HG02642 (cell line): ENCODE data around the gene ARL4D.
"Not testable (repeated sequence)": the region's sequence is repeated elsewhere in the genome, so short reads cannot be mapped to it uniquely, and the experiment has no call there.

ENCODE experiments used
- ATAC-seq: cut with Tn5 transposase; IDR thresholded peaks from one replicate; pipeline ENCODE4 v1.9.1; 2021; ENCODE audit warnings: mild to moderate bottlenecking; ENCODE audit not compliant: unreplicated experiment, poor library complexity

Gene ARL4D, protein sequence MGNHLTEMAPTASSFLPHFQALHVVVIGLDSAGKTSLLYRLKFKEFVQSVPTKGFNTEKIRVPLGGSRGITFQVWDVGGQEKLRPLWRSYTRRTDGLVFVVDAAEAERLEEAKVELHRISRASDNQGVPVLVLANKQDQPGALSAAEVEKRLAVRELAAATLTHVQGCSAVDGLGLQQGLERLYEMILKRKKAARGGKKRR

DNA sequence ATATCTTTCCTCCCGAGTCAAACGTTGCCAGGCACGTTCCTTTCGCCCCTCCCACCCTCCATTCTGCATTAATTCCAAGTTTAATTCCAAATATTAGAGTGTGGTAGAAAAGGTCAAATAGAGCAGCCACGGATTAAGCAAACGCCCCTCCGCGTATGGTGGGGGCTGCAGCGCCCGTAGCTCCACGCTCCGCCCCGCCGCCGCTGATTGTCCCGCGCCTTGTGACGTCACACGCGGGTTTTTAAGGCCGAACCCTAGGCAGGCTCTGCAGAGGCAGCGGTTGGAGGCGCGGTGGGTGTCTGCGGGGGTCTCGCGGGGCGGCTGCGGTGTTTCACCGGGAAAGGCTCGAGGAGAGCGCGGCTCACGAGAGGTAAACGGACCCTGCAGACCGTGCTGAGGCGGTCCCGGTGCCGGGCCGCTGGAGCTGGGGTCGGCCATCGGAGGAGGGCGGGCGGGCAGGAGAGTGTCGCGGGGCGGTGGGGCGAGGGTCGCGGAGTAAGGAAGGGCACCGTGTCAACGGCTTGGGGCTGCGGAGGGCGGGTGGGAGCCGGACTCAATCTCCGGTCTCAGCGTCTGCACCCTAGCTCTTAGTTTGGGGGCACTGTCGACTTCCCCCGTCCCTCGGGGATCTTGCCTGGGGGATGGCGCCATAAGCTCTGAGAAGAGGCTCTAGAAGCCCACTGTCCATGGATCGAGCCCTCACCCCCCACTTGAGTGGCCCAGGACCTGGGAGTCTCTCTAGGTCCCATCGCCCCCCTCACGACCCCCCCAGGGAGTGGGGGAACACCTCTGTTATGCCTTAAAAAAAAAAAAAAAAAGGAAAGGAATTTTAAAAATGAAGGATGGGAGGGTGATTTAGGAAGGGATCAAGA lies at the start of gene ARL4D:
Gene ARL4D, plus strand, starts transcription at position 270 of the 872 bp plus-strand sequence. CDS start 740 bp downstream, outside the sequence.
- peak; percentile 63 for ATAC-seq

DNA sequence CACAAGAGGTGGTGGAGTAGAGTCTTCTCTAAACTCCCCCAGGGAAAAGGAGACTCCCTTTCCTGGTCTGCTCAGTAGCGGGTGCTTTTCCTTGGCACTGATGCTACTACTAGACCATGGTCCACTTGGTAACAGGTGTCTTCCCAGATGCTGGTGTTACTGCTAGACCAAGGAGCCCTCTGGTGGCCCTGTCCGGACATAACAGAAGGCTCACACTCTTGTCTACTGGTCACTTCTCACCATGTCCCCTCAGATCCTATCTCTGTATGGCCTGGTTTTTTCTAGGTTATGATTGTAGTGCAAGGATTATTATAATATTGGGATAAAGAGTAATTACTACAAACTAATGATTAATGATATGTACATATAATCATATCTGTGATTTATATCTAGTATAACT lies 49.7 kb upstream of the ARL4D start:
- no peak for ATAC-seq

DNA sequence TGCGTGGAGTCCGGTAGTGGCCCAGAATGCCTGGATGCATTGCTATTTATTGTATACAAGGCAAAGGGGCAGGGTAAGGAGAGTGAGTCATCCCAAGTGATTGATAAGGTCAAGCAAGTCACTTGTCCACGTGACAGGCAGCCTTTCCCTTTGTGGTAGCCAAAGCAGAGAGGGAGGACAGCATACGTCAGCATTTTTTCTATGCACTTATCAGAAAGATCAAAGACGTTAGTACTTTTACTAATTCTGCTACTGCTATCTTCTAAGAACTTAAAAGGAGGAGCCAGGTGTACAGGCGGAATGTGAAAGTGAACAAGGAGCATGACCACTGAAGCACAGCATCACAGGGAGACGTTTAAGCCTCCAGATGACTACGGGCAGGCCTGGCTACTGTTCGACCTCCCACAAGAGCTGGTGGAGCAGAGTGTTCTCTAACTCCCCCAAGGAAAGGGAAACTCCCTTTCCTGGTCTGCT lies 47.9 kb upstream of the ARL4D start:
- no peak for ATAC-seq

DNA sequence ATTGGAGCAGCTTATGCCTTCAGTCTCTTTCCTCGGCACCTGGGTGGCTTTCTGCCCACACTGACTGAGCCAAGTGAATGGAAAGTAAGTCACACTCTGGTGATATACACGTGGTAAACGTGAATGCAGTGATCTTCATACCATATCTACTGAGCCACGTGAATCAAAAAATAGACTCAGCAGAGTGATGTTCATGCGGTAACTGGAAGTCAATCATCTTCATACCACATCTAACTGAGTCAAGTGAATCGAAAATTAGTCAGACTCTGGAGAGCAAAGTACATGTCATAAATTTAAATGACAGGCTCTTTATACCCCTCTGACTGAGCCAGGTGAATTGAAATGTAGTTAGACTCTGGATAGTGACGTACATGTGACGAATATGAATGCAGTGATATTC lies 47.1 kb upstream of the ARL4D start:
- ATAC-seq = no peak

DNA sequence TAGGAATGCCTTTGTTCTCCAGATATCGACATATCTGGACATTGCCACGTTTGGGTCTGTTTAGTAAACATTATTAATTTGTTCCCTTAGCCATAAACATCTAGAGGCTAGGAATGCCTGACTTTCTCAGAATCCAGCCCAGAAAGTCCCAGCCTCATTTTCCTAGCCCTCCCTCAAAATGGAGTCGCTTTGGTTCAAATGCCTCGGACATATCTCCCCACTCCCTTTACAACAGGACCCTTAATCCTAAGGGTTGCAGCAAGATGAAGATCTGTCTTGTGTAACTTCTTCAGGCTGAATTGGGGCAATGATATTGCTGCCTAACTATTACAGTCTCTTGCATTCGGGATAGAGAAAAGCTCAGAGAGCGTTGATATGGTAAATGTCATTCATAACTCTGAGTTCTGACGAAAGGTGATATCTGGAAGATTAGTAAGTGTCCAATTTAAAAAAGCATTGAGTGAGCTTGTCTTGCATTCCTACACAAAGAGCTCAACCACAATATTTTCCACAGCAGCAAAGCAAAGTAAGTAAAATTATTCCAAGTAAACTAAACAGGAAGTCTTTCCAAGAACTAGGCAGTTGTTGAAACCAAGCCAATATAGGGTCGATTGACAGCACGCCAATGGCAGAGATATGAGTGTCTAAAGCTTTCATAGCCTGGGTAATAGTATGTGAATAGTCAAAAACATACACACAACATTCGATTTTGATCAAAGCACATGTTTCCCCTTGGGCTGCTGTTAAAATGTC lies 46.0 kb upstream of the ARL4D start:
- ATAC-seq = no peak

DNA sequence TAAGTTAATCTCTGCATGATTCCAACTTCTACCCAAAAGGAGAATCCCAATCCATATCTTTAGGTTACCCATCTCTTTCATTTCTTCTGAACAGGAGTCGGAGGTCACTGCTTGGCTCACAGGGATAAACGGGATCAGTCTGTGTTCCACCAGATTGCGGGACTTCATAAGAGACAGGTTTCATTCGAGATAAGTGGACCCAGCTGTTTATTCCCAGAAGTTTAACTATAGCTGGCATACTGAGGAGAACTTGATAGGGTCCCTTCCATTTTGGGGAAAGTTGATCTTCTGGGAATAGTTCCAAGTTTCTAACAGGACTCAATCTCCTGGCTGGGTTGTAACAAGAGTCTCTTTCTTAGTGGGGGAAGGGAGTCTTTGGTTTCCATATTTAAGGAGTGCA lies 45.4 kb upstream of the ARL4D start:
- ATAC-seq = no peak

DNA sequence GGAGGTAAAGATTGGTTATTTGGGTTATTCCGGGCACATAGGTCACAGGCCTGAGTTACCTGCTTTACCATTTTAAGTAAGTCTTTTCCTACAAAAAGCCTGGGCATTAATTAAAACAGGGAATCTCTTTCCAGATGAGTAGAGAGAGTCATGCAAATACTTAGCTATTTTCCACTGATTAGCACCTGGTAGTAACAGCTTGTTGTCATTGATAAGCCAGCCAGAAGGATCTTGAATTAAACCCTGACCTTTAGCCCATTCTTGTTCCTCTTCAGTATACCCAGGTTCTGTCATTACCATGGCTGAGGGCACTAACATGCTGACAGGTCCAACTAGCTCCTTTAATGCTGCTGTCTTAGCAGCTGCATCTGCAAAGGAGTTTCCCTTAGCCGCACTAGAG lies 44.4 kb upstream of the ARL4D start:
- ATAC-seq = no peak

DNA sequence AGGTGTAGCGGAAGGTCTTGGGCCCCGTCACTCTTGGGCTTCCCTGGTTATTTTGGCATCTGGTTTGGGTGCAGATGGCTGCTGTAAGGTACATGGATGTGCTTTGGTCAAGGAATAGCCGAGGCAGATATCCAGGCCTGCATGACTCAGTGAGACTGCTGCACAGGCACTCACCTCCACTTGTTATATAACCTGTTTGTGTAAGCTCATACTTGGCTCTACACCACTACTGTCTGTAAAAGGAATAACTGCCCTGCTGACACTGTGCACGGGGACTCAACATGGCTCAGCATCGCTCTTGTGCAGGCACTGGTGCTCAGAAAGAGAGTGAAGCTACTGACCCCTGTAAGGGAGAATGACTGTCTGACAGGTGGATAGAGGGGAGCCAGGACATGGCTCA lies 42.3 kb upstream of the ARL4D start:
- no peak for ATAC-seq

DNA sequence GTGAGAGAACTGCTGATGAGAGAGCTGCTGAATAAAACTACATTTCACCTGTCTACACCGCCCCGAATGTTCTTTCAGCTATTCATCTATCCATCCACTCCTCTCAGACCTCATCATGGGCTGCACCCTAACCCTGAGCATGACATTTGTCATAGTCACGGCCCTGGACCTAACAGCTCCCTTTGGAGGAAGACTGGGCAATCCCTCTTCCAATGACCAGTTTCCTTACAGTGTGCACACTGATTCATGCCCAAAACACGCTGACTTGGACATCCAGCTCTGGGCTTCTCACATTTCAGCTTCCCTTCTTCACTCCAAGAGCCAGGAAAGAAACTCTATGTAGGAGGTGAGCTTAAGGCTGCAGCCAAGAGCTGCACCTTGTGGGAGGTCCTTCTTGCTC lies 41.8 kb upstream of the ARL4D start:
- no peak for ATAC-seq

DNA sequence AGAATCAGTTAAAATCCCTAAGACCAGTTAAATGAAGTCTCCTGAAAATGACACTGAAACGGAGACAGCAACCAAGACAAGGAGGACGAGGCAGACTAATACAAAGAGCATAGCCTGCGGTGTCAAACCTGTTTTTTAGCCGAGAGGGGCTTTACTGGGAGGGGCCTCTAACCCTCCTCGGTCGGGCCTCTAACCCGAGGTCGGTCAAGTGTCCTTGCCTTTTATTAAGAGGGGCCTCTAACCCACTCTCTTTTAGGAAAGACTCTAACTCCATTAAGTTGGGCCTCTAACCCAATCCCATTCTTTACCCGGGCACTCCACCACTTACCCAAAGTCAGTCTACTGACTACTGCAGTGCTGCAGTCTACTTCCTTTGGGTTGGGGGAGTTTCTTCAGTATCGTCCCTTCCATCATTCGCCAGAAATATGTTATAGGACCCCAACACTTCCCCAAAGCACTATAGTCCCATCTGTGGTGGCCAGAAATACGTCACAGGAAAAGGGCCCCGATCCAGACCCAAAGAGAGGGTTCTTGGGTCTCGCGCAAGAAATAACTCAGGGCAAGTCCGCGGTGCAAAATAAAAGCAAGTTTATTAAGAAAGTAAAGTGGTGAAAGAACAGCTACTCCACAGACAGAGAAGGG lies 39.2 kb upstream of the ARL4D start:
- ATAC-seq = no peak

DNA sequence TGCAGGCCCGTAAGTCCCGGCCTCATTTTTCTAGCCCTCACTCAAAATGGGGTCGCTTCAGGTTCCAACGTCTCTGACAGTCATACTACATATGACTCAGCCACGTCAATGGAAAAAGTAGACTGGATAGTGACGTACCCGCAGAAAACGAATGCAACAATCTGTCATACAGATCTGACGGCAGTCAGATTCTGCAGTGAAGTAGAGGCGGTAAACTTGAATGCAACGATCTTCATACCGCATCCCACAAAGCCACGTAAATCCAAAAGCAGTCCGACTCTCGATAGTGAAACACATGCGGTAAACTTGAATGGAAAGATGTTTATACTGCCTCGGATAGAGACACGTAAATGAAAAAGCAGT lies 38.4 kb upstream of the ARL4D start:
- peak; percentile 15 for ATAC-seq

DNA sequence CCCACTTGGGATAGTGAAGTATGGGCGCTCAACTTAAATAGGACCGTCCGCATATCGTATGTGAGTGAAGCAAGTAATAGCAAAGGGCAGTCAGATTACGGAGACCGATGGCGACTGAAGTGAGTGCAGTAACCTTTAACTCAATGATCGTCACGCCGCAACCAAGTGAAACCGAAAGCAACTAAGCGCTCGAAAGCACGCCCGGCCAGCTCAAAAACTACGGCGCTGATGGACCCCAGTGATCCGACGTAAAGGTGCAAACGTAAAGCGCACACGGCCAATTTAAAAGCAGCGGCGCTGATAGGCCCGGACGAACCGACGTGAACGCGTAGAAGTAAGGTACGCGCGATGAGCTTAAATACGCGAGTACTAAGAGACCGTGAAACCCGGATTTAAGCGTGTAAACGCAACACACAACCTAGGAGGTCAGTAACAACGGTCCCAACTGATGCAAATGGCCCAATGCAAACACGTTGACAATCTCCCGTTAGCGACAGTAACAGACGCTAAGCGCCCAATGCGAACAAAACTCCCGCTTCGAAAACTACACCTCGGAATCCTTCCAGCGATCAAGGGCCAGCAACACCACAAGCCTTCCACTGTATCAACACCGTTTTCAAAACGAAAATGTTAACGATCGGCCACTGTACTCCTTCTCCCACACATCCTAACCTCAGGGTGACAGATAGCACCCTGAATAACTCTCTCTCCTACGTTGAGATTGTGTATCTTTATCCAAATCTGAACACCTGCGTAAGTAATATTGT lies 37.9 kb upstream of the ARL4D start:
- ATAC-seq = peak; percentile 73

DNA sequence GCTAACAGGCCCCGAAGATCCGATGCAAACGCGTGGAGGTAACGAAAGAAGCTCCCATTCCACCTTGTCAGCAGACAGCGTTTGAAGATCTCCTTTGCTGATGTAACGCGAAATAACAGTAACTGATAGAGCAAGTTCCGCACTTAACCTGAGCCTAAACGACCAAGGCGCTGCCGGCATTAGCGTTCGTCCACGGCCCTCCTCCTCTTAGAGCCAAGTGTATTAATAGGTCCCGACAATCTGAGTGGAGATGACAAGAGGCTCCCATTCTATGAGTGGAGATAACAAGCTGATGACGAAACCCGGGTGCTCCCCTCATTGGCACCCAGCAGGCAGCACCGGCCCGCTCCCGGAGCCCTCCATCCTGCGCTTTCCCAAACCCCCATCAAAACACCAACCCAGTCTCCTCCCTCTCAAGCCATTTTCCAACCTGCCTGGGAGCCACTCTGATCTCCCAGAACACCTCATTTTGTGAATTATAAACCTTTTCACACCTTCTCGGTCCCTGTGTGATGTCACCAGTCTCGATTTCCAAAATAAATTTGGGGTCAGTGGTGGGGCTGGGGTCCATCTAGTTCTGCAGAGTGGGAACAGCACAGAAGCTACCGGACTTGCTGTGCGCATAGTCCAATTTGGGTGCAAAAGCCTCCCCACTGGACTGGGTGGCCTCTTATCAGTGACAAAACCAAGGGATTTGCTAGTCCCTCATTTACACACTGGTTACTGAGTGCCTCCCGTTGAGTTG lies 35.4 kb upstream of the ARL4D start:
- no peak for ATAC-seq

DNA sequence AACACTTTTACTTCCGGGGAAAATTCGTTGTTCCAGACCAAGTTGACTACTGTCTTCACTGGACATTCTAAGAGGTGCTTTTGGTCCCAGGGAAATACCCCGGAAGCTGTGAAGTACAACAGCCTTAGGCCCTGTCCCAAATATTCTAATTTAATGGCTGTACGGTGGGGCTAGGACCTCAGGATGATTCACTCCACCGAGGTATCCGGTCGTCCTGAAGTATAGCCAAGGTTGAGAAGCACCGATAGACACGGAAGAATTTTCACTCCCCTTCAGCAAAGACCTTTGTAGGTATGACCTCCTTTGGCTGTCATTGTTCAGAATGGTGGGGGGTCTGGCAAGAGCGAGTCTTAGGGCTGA lies 34.9 kb upstream of the ARL4D start:
- no peak for ATAC-seq

DNA sequence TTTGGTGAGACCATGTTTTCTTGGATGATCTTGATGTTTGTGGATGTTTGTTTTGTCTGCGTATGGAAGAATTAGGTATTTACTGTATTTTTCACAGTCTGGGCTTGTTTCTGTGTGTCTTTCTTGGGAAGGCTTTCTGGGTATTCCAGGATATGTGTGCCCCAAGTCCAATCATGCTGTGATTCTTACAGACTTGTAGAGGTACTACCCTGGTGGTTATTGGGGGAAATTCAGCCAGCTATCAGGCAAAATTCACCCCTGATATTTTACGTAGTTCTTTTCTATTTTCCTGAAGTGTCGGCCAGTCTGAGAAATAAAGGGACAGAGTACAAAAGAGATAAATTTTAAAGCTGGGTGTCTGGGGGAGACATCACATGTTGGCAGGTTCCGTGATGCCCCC lies 33.4 kb upstream of the ARL4D start:
- ATAC-seq = no peak

DNA sequence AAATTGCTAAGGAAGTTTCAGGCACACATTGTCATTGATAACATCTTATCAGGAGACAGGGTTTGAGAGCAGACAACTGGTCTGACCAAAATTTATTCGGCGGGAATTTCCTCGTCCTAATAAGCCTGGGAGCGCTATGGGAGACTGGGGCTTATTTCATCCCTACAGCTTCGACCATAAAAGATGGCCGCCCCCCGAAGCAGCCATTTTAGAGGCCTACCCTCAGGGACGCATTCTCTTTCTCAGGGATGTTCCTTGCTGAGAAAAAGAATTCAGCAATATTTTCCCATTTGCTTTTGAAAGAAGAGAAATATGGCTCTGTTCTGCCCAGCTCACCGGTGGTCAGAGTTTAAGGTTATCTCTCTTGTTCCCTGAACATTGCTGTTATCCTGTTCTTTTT lies 32.9 kb upstream of the ARL4D start:
- not testable (repeated sequence) for ATAC-seq

DNA sequence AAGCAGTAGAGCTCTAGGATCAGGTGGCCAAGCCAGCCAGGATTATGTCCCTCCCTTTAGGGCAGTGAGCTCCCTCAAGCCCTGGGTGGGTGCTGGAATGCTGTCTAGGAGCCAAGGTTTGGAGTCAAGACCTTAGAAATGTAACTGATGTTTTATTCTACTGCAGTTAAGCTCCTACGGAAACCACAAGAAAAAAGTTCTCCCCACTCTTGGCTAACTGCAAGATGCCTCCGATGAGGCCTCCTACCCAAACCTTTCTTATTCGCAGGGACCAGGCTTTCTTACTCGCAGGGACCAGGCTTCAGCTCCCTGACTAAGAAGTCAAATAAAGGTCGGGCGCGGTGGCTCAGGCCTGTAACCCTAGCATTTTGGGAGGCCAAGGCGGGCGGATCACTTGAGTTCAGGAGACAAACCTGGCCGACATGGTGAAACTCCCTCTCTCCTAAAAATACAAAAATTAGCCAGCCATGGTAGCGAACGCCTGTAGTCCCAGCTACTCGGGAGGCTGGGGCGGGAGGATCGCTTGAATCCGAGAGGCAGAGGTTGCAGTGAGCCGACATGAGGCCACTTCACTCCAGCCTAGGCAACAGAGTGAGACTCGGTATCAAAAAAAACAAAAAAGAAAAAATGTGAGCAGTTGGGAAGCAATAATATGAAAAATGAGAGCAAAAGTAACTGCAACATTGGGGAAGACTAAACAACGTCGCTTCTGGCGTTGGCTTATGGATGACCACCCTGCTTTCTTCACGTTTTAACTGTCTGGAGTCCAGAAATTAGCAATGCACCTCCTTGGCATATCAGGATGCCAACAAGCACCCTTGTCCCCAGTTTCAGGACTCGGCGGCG lies 31.7 kb upstream of the ARL4D start:
- no peak for ATAC-seq

DNA sequence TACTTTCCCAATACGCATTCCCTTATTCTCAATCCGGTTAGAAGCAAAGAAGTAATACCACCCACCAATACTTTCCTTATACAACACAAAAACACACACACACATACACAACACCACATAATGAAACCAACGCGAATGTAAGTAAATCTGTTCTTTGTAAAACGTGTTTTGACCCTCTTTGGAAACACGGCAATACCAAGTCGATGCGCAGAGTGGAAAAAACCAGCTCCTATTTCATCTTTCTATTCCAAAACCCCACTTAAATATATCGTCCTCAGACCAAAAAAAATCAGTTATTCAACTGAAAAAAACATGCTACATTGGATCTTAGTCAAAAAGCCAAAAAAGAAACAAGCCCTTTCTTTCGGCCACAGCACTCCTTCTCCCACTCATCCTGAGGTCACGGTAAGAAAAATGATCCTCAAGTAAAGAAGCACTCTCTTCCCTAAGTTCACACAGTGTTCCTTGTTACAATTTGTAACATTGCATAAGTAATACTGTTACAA lies 31.0 kb upstream of the ARL4D start:
- ATAC-seq = peak; percentile 38
